H9 (cell line): Measurements from ENCODE around the gene BAIAP2L1. TPM values are rescaled to one million over a fixed set of nuclear protein-coding genes. Genes with fewer than 3 reads are reported as not detected.
A peak's percentile ranks its signal among the peaks of the same experiment; 100 is the strongest.

Experiments
- DNase-seq: peaks from one replicate; pipeline ENCODE4 v3.0.0-alpha.2; 2017
- H2AFZ ChIP-seq: one replicate; pipeline ENCODE4 v1.6.1; 2013; ENCODE audit warnings: mild to moderate bottlenecking, low read length, control low read depth, moderate library complexity
- H2AK5ac ChIP-seq: 2 replicates; pipeline ENCODE4 v1.6.1; 2013; ENCODE audit warnings: low read length, control low read depth, mixed read lengths; ENCODE audit not compliant: insufficient read length
- H2BK120ac ChIP-seq: one replicate; pipeline ENCODE4 v1.6.1; 2013; ENCODE audit warnings: low read depth, mild to moderate bottlenecking, low read length, control low read depth, inconsistent platforms; ENCODE audit not compliant: poor library complexity, severe bottlenecking
- H2BK12ac ChIP-seq: 2 replicates; pipeline ENCODE4 v1.6.1; 2013; ENCODE audit warnings: low read length, control low read depth, mixed read lengths, low read depth; ENCODE audit not compliant: insufficient read length
- H2BK15ac ChIP-seq: 2 replicates; pipeline ENCODE4 v1.6.1; 2013; ENCODE audit warnings: low read depth, low read length, control low read depth
- H2BK20ac ChIP-seq: one replicate; pipeline ENCODE4 v1.6.1; 2013; ENCODE audit warnings: low read depth, mild to moderate bottlenecking, low read length, control low read depth, inconsistent platforms; ENCODE audit not compliant: poor library complexity, severe bottlenecking
- H2BK5ac ChIP-seq: 2 replicates; pipeline ENCODE4 v1.6.1; 2013; ENCODE audit warnings: low read length, control low read depth, mixed read lengths; ENCODE audit not compliant: insufficient read length
- H3K14ac ChIP-seq: 2 replicates; pipeline ENCODE4 v1.6.1; 2013; ENCODE audit warnings: low read length, control low read depth; ENCODE audit not compliant: insufficient read depth
- H3K18ac ChIP-seq: 2 replicates; pipeline ENCODE4 v1.6.1; 2013; ENCODE audit warnings: low read depth, mild to moderate bottlenecking, mixed read lengths, low read length, control low read depth; ENCODE audit not compliant: insufficient read length
- H3K23ac ChIP-seq: 2 replicates; pipeline ENCODE4 v1.6.1; 2013; ENCODE audit warnings: low read length, control low read depth, mixed read lengths, low read depth; ENCODE audit not compliant: insufficient read length
- H3K23me2 ChIP-seq: 2 replicates; pipeline ENCODE4 v1.6.1; 2013; ENCODE audit warnings: low read depth, mild to moderate bottlenecking, mixed read lengths, low read length, control low read depth; ENCODE audit not compliant: insufficient read length, poor library complexity, severe bottlenecking
- H3K27ac ChIP-seq: 2 replicates; pipeline ENCODE4 v1.5.1; 2013; ENCODE audit warnings: low read length, control low read depth, mixed read lengths, low read depth; ENCODE audit not compliant: insufficient read length
- H3K27me3 ChIP-seq: 2 replicates; pipeline ENCODE4 v1.6.1; 2013; ENCODE audit warnings: low read length, control low read depth, inconsistent platforms; ENCODE audit not compliant: insufficient read depth
- H3K4ac ChIP-seq: 2 replicates; pipeline ENCODE4 v1.6.1; 2013; ENCODE audit warnings: low read depth, mild to moderate bottlenecking, control low read depth, inconsistent platforms, low read length, moderate library complexity
- H3K4me1 ChIP-seq: 2 replicates; pipeline ENCODE4 v1.6.1; 2013; ENCODE audit warnings: low read length, control low read depth, inconsistent platforms; ENCODE audit not compliant: insufficient read depth
- H3K4me2 ChIP-seq: 2 replicates; pipeline ENCODE4 v1.6.1; 2013; ENCODE audit warnings: low read length, control low read depth, mixed read lengths; ENCODE audit not compliant: insufficient read length, insufficient read depth
- H3K56ac ChIP-seq: 2 replicates; pipeline ENCODE4 v1.6.1; 2013; ENCODE audit warnings: low read depth, mild to moderate bottlenecking, mixed read lengths, low read length, control low read depth; ENCODE audit not compliant: insufficient read length
- H3K79me1 ChIP-seq: 2 replicates; pipeline ENCODE4 v1.6.1; 2013; ENCODE audit warnings: low read depth, mild to moderate bottlenecking, moderate library complexity, low read length, control low read depth, inconsistent platforms; ENCODE audit not compliant: insufficient read depth, poor library complexity, severe bottlenecking
- H3K79me2 ChIP-seq: 2 replicates; pipeline ENCODE4 v1.6.1; 2013; ENCODE audit warnings: low read length, control low read depth, inconsistent platforms; ENCODE audit not compliant: insufficient read depth
- H3K9ac ChIP-seq: 2 replicates; pipeline ENCODE4 v1.6.1; 2013; ENCODE audit warnings: low read length, control low read depth, mixed read lengths; ENCODE audit not compliant: insufficient read length; ENCODE audit errors: extremely low read depth
- H3K9me3 ChIP-seq: one replicate; pipeline ENCODE4 v1.6.1; 2013; ENCODE audit warnings: low read depth, low read length, inconsistent platforms; ENCODE audit not compliant: control insufficient read depth
- H3T11ph ChIP-seq: one replicate; pipeline ENCODE4 v1.6.1; 2013; ENCODE audit warnings: mild to moderate bottlenecking, low read length, control low read depth, inconsistent platforms
- H4K20me1 ChIP-seq: one replicate; pipeline ENCODE4 v1.6.1; 2013; ENCODE audit not compliant: control insufficient read depth, insufficient read length, insufficient read depth
- H4K5ac ChIP-seq: 2 replicates; pipeline ENCODE4 v1.6.1; 2013; ENCODE audit warnings: low read depth, mild to moderate bottlenecking, mixed read lengths, low read length, control low read depth; ENCODE audit not compliant: insufficient read length
- H4K8ac ChIP-seq: replicated peaks from 2 replicates; pipeline ENCODE4 v1.6.1; 2013; ENCODE audit warnings: low read length, control low read depth, mixed read lengths, low read depth; ENCODE audit not compliant: insufficient read length
- H4K91ac ChIP-seq: 2 replicates; pipeline ENCODE4 v1.6.1; 2013; ENCODE audit warnings: low read depth, mild to moderate bottlenecking, moderate library complexity, mixed read lengths, low read length, control low read depth; ENCODE audit not compliant: insufficient read length
- H3K27ac Mint-ChIP-seq, 3 experiments: 2 replicates in 2 of 3; 3 replicates in 1 of 3; pipeline ENCODE4 v1.8.0; 2020 to 2021; ENCODE audit warnings: mixed read lengths in 3 of 3, mild to moderate bottlenecking in 1 of 3, moderate library complexity in 1 of 3
- H3K27me3 Mint-ChIP-seq: 2 replicates; pipeline ENCODE4 v1.8.0; 2021; ENCODE audit warnings: low read depth, mild to moderate bottlenecking, moderate library complexity, mixed read lengths
- H3K36me3 Mint-ChIP-seq, 3 experiments: 2 replicates in 2 of 3; 3 replicates in 1 of 3; pipeline ENCODE4 v1.8.0; 2020 to 2021; ENCODE audit warnings: low read depth in 3 of 3, mixed read lengths in 3 of 3; ENCODE audit not compliant: insufficient read depth in 1 of 3
- H3K4me1 Mint-ChIP-seq, 2 experiments: 2 replicates each; pipeline ENCODE4 v1.8.0; 2020; ENCODE audit warnings: mixed read lengths in 2 of 2
- H3K4me3 Mint-ChIP-seq, 2 experiments: 2 replicates in 1 of 2; 3 replicates in 1 of 2; pipeline ENCODE4 v1.8.0; 2020 to 2021; ENCODE audit warnings: mild to moderate bottlenecking in 2 of 2, mixed read lengths in 2 of 2, moderate library complexity in 1 of 2
- H3K9me3 Mint-ChIP-seq, 2 experiments: 2 replicates in 1 of 2; 3 replicates in 1 of 2; pipeline ENCODE4 v1.8.0; 2020; ENCODE audit warnings: mild to moderate bottlenecking in 2 of 2, mixed read lengths in 2 of 2, moderate library complexity in 1 of 2
- WGBS: extraction: QIAGEN DNeasy Blood & Tissue Kit; methylation state at CpG from one replicate; pipeline ENCODE4 v1.1.7; 2013; ENCODE audit warnings: missing lambda C conversion rate, low lambda C conversion rate, mixed read lengths; ENCODE audit not compliant: insufficient read length; ENCODE audit errors: extremely low coverage; 5-methylcytosine and 5-hydroxymethylcytosine counted together
- total RNA-seq: library from RNA; stranded (reverse); gene quantifications from 2 replicates; pipeline ENCODE4 v1.2.1, GENCODE V29; 2021
- TF ChIP-seq, protein P1 (sequence below): fragments of 200-600 bp; sonication (generic); conservative IDR thresholded peaks from 3 replicates; pipeline ENCODE4 v1.8.0; 2021; ENCODE audit warnings: antibody characterized with exemption, mild to moderate bottlenecking

The BAIAP2L1 gene
- total RNA-seq, 1 experiment from 2014 or later: 25.9 TPM

DNA sequence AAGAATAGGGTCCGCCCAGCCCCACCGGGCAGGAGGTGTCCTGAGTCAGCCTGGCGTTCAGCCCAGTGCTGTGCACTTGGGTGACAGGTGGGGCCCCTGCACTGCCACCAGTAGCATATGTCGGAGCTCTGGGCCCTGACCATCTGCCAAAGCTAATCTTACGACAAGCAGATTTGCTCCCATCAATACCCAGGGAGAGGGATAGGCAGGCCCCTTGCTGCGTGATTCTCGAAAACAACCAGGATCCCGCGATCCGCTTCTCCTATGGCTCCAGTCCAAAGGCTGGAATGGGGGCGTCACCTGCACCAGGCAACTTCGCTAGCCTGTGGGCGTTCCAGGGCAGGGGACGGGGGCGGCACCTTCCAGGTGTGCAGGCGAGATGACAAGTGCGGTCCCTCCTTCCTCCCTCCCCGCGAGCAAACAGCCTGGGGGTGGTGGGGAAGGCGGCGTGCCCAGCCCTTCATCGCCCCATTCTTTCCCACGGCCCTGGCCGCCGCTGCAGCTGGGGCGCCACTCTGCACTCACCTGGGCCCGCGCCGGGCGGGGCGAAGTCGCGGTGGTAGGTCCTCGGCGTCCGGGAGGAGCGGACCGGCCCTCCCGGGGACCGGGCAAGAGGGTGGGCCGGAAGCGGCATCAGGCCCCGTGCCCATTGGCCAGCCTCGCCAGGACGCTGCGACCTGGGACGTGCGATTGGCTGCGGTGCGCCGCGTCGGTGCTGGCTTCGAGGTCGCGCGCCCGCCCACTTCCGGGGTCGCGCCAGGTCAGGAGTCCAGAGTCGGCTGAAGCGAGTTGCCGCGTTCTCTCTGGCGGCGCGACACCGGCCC is 149.1 kb downstream of the BAIAP2L1 start, which contains the start of gene TECPR1:
TSS of gene TECPR1 (minus strand) at position 632 of the 824 bp plus-strand sequence. CDS start 6,086 bp downstream, outside the sequence.
- H3K4me2 ChIP-seq: peak within 1 kb of the TSS; percentile 65
- no peak within 1 kb of the TSS for H2BK20ac ChIP-seq
- no peak within 1 kb of the TSS for H2AK5ac ChIP-seq
- H3K23me2 ChIP-seq: peaks cover 6% of the 10 kb centered on the region
- H2BK12ac ChIP-seq: no peak within 1 kb of the TSS
- H3K4me1 Mint-ChIP-seq: peaks cover 14 to 19% of the 10 kb centered on the region in 2 experiments
- H2BK5ac ChIP-seq: no peak within 1 kb of the TSS
- peak within 1 kb of the TSS; percentile 5 for H3K9ac ChIP-seq
- no peak within 1 kb of the TSS for H2AFZ ChIP-seq
- H4K20me1 ChIP-seq: no peaks in the 10 kb centered on the region
- no peak within 1 kb of the TSS for H4K5ac ChIP-seq
- H3K14ac ChIP-seq: no peak within 1 kb of the TSS
- H3K9me3 ChIP-seq: no peaks in the 10 kb centered on the region
- peak; percentile 96 for DNase-seq
- no peak within 1 kb of the TSS for H4K91ac ChIP-seq
- H3K23ac ChIP-seq: no peak within 1 kb of the TSS
- H3K4me3 Mint-ChIP-seq: peak within 1 kb of the TSS; percentile 96 to 97
- no peaks in the 10 kb centered on the region for H3K27me3 ChIP-seq
- H3K79me2 ChIP-seq: no peaks in the 10 kb centered on the region
- H3K27ac ChIP-seq: no peak within 1 kb of the TSS
- H3K27ac Mint-ChIP-seq: peak within 1 kb of the TSS in 1 of 3 experiments; percentile 85; a peak in 2 of 7 replicates
- no peak within 1 kb of the TSS for H3K56ac ChIP-seq
- H2BK15ac ChIP-seq: no peak within 1 kb of the TSS
- H3K4ac ChIP-seq: no peak within 1 kb of the TSS
- H3K36me3 Mint-ChIP-seq: peaks cover 0 to 2% (median 2%) of the 10 kb centered on the region in 3 experiments; a peak in 3 of 7 replicates
- TF ChIP-seq, protein P1, sequence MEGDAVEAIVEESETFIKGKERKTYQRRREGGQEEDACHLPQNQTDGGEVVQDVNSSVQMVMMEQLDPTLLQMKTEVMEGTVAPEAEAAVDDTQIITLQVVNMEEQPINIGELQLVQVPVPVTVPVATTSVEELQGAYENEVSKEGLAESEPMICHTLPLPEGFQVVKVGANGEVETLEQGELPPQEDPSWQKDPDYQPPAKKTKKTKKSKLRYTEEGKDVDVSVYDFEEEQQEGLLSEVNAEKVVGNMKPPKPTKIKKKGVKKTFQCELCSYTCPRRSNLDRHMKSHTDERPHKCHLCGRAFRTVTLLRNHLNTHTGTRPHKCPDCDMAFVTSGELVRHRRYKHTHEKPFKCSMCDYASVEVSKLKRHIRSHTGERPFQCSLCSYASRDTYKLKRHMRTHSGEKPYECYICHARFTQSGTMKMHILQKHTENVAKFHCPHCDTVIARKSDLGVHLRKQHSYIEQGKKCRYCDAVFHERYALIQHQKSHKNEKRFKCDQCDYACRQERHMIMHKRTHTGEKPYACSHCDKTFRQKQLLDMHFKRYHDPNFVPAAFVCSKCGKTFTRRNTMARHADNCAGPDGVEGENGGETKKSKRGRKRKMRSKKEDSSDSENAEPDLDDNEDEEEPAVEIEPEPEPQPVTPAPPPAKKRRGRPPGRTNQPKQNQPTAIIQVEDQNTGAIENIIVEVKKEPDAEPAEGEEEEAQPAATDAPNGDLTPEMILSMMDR: no peak
- no peak within 1 kb of the TSS for H2BK120ac ChIP-seq
- no peak within 1 kb of the TSS for H3K18ac ChIP-seq
- H3K27me3 Mint-ChIP-seq: no peaks in the 10 kb centered on the region
- no CpG with 5 or more reads among the region's 69 CpGs for WGBS
- no peak within 1 kb of the TSS for H4K8ac ChIP-seq
- H3K79me1 ChIP-seq: no peaks in the 10 kb centered on the region
- no peaks in the 10 kb centered on the region for H3K4me1 ChIP-seq
- no peak within 1 kb of the TSS for H3T11ph ChIP-seq
- H3K9me3 Mint-ChIP-seq: no peaks in the 10 kb centered on the region
